Osteocyte (in vitro differentiated cells): Measurements from ENCODE around the gene SIGLEC7. TPM values are rescaled to one million over a fixed set of nuclear protein-coding genes. Genes with fewer than 3 reads are reported as not detected.
A peak's percentile ranks its signal among the peaks of the same experiment; 100 is the strongest.

Experiments used
- DNase-seq: peaks from one replicate; pipeline ENCODE4 v3.0.0; 2021; ENCODE audit warnings: mixed read lengths; ENCODE audit not compliant: unreplicated experiment; ENCODE audit errors: extremely low spot score
- H3K27ac Mint-ChIP-seq: one replicate; pipeline ENCODE4 v1.8.0; 2021; ENCODE audit warnings: mild to moderate bottlenecking, mixed read lengths; ENCODE audit not compliant: unreplicated experiment
- H3K27me3 Mint-ChIP-seq: one replicate; pipeline ENCODE4 v1.8.0; 2021; ENCODE audit warnings: mixed read lengths; ENCODE audit not compliant: unreplicated experiment
- H3K36me3 Mint-ChIP-seq: one replicate; pipeline ENCODE4 v1.8.0; 2021; ENCODE audit warnings: mixed read lengths; ENCODE audit not compliant: unreplicated experiment
- H3K4me1 Mint-ChIP-seq: one replicate; pipeline ENCODE4 v1.8.0; 2021; ENCODE audit warnings: mixed read lengths; ENCODE audit not compliant: unreplicated experiment
- H3K4me3 Mint-ChIP-seq: one replicate; pipeline ENCODE4 v1.8.0; 2021; ENCODE audit warnings: mild to moderate bottlenecking, moderate library complexity, mixed read lengths; ENCODE audit not compliant: unreplicated experiment
- H3K9me3 Mint-ChIP-seq: one replicate; pipeline ENCODE4 v1.8.0; 2021; ENCODE audit warnings: mixed read lengths; ENCODE audit not compliant: unreplicated experiment
- CTCF ChIP-seq: fragments of 200-600 bp; sonication (generic); IDR thresholded peaks from 2 replicates; pipeline ENCODE4 v1.5.0; 2021; ENCODE audit warnings: antibody characterized with exemption, mild to moderate bottlenecking, moderate library complexity
- total RNA-seq: library from RNA; stranded (reverse); gene quantifications from 2 replicates; pipeline ENCODE4 v1.2.1, GENCODE V29; 2021

Gene SIGLEC7
- total RNA-seq, 1 donor from 2014 or later: not detected

DNA sequence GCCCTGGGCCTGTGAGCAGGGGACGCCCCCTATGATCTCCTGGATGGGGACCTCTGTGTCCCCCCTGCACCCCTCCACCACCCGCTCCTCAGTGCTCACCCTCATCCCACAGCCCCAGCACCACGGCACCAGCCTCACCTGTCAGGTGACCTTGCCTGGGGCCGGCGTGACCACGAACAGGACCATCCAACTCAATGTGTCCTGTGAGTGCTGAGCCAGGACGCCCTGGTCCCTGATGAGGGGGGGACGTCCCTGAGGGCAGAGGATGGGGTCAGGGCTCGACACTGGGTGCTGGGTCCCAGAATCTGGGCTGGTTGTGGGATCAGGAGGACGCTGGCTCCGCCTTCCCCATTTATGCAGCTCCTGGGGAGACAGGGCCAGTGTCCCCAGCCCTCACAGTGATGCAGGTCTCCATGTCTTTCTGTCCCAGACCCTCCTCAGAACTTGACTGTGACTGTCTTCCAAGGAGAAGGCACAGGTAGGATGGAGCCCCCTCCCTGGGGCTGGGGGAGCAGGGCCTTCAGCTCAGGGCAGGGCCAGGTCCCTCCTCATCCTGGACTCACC, 2.5 kb downstream of the SIGLEC7 start:
- Mint-ChIP-seq H3K27me3 (peaks cover 2% of the 10 kb centered on the region), H3K36me3 (no peaks in the 10 kb centered on the region), H3K4me1 (no peaks in the 10 kb centered on the region), H3K9me3 (no peaks in the 10 kb centered on the region), H3K27ac (no peak overlapping the region), H3K4me3 (no peak overlapping the region)
- peak; percentile 72 for DNase-seq
- TF ChIP-seq CTCF: no peak

GRCh38 chr19:51145916-51146493, 3.9 kb downstream of the SIGLEC7 start:
- no peaks in the 10 kb centered on the region for H3K27me3 Mint-ChIP-seq
- H3K4me1 Mint-ChIP-seq: no peaks in the 10 kb centered on the region
- no peaks in the 10 kb centered on the region for H3K36me3 Mint-ChIP-seq
- no peak overlapping the region for H3K4me3 Mint-ChIP-seq
- no peak overlapping the region for H3K27ac Mint-ChIP-seq
- peaks cover 8% of the 10 kb centered on the region for H3K9me3 Mint-ChIP-seq
- no peak for TF ChIP-seq CTCF
- DNase-seq: peak; percentile 67

DNA sequence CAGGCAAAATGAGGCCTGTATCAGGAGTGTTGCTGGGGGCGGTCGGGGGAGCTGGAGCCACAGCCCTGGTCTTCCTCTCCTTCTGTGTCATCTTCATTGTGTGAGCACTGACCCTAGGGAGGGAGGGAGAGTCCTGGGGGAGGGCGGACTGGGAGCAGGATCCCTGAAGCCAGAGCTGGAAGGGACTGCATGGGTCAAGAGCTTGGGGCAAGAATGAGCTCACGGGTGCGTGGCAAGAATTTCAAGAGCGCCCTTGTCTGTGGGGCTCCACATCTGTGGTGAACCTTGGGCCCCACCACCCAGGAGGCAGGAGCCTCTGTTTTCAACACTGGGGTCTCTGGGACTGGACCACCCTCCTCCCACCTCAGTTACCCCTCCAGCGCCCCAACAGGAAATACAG, 4.7 kb downstream of the SIGLEC7 start:
- Mint-ChIP-seq H3K9me3 (peaks cover 10% of the 10 kb centered on the region), H3K36me3 (no peaks in the 10 kb centered on the region), H3K27ac (no peak overlapping the region), H3K4me1 (no peaks in the 10 kb centered on the region), H3K27me3 (no peaks in the 10 kb centered on the region), H3K4me3 (no peak overlapping the region)
- no peak for TF ChIP-seq CTCF
- peak; percentile 64 for DNase-seq

- H3K36me3 Mint-ChIP-seq: no peaks in the 10 kb centered on the region
- no peaks in the 10 kb centered on the region for H3K27me3 Mint-ChIP-seq
- no peak overlapping the region for H3K4me3 Mint-ChIP-seq
- DNase-seq: no peak
- no peaks in the 10 kb centered on the region for H3K4me1 Mint-ChIP-seq
- H3K27ac Mint-ChIP-seq: no peak overlapping the region
- H3K9me3 Mint-ChIP-seq: peaks cover 10% of the 10 kb centered on the region
- TF ChIP-seq CTCF: no peak
Observed at GRCh38 chr19:51147663-51148062, 5.6 kb downstream of the SIGLEC7 start.

- no peak for TF ChIP-seq CTCF
Observed at GRCh38 chr19:51148580-51148979, 6.5 kb downstream of the SIGLEC7 start.

More at GRCh38 chr19:51148580-51148979, 6.5 kb downstream of the SIGLEC7 start:
- Mint-ChIP-seq H3K4me1 (no peaks in the 10 kb centered on the region), H3K27ac (no peak overlapping the region), H3K4me3 (no peak overlapping the region), H3K36me3 (no peaks in the 10 kb centered on the region), H3K27me3 (no peaks in the 10 kb centered on the region), H3K9me3 (peaks cover 10% of the 10 kb centered on the region)
- no peak for DNase-seq
